Stimulated activated CD8-positive, alpha-beta memory T cell treated with anti-CD3 and anti-CD28 coated beads, Interleukin-7, amount 100 ng/mL, for 1 hour (primary cell): ENCODE data around the gene SPATA24.
A peak's percentile ranks its signal among the peaks of the same experiment; 100 is the strongest.
"Not testable (repeated sequence)": the region's sequence is repeated elsewhere in the genome, so short reads cannot be mapped to it uniquely, and the experiment has no call there.

Experiments used
- DNase-seq, 2 donors: peaks; one replicate each; pipeline ENCODE4 v3.0.0-alpha.2; 2020; ENCODE audit warnings: low read depth in 2 of 2

The SPATA24 gene

DNA sequence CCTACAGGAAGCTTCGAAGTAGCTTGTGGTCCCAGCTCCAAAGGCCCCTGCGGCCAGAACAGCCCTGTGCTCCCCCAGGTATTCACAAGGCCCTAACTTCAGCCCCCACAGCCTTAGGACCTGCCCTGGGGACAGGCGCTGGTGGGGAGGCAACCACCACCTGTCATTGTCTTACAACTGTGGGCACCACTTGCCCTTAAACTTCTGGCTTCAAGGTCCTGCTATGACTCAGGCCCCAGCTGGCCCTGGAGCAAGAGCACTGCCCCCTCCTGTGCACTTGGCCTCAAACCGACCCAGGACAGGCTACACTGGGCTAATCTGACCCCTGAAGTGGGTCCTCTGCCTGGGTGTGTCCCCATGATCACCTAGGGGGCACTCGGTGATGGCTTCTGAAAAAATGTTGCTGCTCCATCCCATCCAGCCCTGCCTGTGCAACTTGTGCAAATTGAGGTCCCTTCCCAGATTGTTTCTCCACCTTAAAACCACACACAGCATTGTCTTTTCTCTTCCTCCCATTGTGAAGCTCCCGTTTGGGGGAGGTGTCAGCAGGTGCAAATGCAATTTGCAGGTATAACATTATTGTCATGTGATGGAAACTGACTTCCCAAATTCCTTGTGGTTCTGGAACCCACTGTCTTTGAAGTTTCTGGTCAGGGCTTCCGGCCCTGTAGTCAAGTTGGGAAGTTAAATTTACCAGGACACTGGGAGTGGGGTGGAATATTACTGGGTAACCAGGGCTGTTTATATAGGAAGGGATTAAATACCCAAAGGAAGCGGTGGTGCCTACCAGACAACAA lies 7.8 kb downstream of the SPATA24 start:
- DNase-seq = no peak

DNA sequence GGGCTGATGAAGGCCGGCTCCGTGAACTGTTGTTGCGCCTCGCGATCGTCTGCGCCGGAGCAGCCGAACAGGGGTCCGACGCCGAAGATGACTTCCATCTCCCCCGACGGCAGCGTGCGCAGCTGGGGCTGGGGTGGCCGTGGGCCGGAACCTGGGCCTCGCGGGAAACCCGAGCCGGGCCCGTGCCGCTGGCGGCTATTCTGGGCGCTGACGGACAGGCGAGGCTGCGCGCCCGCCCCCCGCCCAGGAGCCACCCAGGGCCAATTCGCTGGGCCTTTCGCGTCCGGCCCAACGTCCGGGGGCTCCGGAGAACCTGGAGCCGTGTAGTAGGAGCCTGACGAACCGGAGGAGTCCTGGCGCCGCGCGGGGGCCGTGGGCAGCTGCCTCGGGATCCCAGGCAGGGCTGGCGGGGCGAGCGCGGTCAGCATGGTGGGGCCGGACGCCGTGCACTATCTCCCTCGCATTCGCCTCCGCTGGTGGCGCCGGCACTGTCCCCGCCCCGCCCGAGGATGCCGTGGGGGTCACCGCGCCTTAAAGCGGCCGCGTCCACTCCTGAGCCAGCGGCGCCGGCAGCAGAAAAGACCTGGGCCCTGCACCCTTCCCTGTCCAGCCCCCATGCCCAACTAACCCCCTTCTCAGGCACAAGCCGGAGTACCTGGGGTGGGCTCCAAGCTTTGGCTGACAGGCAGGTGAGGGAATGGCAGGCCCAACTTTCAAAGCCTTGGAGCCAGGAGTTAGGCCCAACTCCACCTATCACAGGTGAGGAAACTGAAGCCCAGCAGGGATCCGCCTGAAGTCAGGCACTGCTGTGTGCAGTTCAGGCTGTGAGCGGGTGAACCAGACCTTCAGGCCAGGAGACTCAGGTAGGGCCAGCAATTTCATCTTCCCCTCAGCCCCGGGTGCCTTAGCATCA lies 9.0 kb downstream of the SPATA24 start, which contains the start of gene PROB1:
Gene PROB1 (minus strand): TSS at position 451 of the 913 bp plus-strand sequence. CDS start 23 bp downstream, at position 428.
- no peak for DNase-seq

DNA sequence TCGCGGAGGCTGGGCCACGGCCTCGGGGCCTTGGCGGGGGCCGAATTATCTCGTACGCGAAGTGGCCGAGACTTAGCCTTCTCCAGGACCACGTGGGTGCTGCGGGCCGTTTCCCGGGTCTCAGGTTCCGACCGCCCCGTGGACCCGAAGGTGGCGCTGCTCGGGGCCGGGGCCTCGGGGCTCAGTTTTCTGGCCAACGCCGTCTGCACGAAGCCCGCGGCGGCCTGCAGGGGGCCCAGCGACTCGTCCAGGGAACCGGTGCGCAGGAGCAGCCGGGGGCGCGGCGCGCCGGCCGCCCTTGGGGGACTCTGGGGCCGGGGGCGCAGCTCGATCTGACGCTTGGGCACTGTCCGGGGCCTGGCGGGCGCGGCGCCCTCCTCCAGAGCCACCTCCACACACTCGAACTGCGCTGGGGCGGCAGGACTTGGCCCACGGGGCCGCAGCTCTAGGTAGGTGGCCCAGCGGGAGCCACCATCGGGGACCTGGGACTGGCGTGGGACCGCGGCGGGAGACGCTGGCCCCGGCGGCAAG lies 9.7 kb downstream of the SPATA24 start:
- DNase-seq = peak in 1 of 2 donors; percentile 27

DNA sequence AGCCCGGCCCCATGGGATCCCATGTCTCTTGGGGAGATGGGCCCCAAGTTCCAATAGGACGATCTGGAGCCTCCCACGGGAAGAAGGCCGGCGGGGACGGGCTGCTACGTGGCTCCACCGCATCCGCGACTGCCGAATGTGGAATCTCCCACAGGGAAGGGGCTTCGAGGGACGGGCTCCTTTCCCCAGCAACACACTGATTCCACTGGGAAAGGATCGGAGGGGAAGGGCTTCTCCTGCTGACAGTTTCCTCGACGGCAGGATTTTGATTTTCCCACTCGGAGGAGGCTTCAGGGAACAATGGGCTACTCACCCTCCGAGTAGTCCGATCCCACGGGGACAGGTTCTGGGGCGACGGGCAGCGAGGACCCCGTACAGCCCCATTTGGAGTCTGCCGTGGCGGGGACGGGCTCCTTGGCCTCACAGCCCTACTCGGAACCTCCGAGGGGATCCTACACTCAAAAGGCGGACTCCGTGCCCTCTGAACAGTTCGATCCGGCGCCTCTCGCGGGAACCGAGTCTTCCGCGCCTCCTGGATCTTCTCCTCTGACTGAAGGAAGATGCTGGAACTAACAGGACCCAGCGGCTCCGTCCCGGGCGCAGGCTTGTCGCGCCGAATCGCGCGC lies 10.3 kb downstream of the SPATA24 start:
- DNase-seq = no peak

DNA sequence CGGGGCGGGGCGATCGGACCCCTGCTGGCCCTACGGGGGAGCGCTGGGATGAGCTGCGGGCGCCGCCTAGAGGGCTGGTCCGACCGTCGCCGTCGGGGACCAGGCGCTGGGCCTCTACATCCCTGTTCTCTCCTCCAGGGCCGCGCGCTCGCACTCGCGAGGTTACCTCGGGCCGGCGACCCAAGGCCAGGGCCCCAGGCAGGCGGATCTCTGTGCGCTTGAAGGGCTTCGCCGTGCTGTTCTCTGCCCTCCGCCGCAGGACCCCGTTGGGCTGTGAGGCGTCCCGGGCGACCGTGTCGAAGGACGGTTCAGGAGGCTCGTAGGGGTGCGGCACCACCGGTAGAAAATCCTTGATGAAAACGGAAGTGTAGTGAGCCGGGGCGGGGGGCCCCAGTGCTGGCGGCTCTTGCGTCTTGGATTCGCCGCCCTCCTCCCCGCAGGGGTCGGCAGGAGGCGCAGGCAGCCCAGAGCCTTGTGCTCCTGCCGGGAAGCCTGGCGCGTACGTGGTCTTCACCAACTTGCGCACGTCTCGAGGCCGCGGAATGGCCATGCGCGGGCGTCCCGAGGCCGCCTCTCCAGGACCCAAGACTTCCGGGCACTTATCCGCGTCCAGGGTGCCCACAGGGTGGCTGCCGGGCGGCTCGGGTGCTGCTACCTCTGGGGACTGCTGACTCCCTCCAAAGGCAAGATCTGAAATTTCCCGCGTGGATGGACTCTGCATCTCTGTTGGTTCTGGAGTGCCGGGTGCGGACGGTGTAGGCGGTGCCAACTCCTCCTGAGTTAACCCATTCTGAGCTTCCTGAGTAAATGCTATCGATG lies 11.0 kb downstream of the SPATA24 start:
- DNase-seq = peak; percentile 47 to 59

DNA sequence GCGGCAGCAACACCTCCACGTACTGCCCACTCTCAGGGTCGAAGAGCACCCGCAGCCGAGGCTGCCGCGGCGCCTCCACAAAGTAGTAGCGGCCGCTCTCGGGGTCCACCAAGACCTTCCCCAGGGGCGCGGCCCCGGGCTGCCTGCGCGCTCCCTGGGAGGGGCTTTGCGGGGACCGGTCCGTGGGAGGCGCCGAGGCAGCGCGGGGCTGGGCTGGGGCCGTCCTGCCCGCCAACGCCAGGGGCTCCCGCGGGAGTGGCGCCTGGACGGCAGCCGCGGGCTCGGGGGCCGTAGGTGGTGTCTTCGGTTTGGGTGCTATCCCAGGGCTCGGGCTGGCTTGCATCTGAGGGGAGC lies 11.6 kb downstream of the SPATA24 start:
- DNase-seq = no peak

DNA sequence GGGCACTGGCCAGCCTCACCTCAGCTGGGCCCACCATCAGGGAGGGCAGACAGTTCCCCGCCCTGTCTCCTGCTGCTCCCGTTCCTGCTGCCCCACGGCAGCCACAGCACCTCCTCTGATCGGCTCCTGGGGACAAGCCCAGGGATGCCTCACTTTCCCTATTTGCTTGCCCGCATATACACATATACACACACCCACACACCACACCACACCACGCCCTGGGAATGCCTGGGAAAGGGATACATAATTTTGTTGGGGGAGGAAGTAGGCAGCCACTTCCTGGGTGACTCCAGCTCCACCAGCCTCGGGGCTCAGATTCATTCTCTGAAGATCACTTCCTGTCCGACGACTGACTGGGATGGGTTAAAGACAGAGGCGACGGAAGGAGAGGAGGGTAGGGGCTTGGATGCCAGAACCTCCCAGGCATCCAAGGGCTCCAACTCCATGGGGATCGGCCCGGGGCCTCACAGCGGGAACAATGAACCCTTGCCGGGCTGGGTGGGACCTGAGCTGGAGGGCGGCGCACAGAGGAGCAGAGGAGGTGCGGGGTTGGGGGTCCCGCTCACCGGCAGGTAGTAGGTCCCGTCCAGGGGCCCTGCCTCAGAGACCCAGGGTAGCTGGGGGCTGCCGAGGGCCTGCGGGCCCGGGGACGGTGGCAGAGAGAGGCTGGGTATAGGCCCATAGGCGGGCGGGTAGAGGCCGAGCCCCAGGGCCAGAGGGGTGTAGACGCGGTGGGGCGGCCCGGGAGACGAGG lies 12.1 kb downstream of the SPATA24 start:
- no peak for DNase-seq

DNA sequence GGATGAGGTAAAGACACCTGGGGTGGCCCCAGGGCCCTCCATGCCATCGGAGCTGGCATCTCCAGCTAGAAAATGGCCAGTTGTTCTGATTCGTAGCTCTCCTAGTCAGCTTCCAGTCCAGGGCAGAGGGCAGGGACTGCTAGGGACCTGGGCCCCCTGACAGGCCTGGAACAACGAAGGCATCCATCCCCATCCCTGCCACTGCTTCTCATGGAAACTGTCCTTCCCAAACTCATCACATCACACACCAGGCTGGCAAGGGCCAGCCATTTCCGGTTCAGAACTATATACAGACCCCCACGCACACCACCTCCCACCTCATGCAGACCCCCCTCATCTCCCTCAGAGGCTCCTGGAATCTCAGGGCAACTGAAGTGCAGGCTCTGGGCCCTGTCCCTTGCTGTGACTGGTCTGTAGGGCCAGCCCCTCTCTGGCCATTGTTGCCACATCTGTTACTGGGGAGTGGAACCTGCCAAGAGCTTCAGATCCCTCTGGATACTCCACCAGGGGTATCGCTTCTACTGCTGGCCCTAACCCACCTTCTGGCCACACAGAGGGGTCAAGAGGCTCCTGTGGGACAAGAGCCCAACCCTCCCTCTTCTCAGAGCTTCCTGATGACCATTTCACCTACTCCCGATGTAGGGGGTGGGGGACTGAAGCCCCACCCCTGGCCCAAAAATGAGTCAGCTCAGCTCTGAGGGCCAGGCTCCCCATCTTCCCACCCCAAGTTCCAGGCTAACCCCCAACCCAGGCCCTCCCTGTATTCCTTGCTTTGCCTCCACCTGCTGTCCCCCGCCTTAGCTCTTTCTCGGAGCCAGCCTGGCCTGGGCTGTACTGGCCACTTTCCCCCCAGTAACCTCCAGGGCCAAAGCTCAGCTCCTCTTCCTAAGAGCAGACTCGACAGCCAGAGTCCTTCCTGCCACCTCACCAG lies 13.0 kb downstream of the SPATA24 start:
- no peak for DNase-seq

DNA sequence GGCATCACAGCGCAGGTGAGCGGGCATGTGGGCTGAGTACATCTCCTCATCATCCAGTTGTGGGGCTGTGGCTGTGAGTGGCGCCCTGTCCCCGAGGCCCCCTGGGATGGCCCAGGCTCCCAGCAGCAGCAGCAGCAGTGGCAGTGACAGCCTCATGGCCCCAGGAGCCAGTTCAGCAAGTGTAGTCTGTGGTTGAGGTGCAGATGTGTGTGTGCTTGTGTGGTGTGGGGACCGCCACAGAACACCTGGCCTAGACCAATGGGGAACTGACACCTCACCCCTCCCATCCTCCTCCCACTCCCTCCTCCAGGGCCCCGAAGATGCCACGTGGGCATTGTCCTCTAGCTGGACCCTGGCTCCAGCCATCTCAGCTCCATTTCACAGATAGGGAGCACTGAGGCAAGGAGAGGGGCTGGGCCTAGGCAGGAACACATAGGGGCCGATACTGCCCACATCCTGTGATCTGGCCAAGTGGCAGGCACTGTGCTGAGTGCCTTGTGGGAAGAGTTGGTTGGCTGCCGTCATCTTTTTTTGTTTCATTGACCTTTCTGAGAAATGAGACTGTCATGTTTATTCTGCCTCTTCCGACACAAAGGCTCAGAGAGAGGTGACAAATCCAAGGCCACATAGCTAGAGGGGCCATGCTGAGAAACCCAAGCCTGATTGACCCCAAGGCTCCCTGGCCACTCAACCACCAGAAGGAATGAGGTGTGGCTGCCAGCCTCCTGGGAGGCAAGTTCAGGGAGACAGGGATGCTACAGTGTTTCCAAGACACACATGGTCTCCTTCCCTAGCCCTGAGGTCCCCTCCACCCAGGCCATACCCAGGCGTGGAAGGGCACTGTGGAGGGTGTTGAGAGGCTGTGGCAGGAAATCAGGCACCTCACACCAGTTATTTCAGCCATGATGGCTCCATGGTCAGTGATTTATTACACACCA lies 13.9 kb downstream of the SPATA24 start, which contains the start of gene MZB1:
Gene MZB1 (minus strand): TSS at position 213 of the 938 bp plus-strand sequence. CDS start 57 bp downstream, at position 156.
- peak in 1 of 2 donors; percentile 24 for DNase-seq

DNA sequence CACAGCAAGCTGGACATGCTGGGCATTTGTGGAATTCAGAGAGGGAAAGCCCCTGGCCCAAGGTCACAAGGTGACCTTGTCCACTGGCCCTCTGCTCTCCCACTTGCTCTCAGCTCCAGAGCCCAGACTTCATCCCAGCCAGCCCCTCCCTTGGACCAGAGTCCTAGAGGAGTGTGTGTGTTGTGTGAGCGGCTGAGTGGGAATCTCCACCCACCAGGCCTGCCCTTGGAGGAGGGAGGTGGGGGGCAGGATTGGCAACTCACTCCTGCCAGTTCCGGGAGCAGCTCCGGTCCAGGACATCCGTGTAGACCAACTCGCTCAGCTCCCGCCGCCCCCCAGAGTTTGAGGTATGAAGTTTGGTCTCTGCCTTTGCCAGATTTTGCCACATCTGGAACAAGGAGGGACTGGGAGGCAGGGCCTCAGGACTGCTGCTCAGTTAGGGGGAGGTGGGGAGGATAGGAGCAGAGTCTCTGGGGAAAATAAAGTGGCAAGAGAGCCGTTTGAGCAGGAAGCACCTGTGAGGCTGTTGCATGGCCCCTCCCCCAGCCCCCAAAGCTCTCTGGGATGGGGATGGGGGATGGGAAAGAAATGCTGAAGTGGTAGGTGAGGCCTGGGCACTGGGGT lies 15.6 kb downstream of the SPATA24 start:
- DNase-seq = no peak

DNA sequence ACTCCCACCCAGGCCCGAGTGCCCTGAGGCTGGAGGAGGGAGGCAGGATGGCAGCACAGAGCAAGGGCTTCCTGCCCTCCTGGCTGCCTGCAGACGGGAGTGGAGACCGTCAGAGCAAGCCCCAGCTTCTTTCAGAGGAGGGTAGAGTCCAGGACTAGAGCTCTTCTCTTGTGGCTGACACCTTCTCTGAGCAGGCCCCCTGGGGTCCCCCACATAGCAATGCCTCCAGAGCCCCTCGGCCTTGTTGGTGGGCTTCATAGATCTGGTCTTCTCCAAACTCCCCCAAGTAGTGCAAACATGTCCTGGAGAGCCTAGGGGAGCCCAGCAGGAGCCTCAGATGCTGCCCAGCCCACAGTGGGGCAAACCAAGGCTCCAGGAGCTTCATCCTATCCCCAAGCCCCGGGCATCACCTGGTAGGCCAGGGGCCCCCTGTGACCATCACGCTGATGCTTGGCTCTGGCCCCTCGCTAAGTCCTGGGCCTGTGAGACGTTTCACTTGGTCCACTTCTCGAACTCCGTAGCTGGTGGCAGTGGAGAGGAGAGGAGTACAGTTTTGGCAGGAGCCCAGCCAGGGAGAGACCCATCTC lies 16.2 kb downstream of the SPATA24 start:
- no peak for DNase-seq

DNA sequence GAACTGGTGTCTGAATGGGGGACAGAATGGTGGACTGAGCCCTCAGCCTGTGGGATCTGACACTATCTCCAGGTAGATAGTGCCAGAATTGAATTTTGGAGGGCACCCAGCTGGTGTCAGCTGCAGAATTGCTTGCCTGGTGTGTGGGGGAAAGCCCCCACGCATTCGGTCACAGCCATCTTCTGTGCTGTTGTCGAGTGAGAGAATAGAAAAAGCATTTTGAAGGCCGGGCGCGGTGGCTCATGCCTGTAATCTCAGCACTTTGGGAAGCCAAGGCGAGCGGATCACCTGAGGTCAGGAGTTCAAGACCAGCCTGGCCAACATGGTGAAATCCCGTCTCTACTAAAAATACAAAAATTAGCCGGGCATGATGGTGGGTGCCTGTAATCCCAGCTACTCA lies 16.9 kb downstream of the SPATA24 start:
- DNase-seq = not testable (repeated sequence)

DNA sequence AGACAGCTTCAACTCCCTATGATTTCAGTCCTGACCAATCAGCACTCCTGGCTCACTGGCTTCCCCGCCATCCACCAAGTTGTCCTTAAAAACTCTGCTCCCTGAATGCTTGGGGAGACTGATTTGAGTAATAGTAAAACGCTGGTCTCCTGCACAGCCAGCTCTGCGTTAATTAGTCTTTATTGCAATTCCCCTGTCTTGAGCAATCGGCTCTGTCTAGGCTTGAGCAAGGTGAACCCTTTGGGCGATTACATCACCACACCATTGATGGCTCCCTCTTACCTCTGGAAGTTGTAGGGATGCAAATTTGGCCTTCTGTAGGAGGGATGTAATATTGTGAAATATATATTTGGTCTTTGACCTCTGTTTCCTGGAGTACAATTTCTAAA lies 17.8 kb downstream of the SPATA24 start:
- no peak for DNase-seq

DNA sequence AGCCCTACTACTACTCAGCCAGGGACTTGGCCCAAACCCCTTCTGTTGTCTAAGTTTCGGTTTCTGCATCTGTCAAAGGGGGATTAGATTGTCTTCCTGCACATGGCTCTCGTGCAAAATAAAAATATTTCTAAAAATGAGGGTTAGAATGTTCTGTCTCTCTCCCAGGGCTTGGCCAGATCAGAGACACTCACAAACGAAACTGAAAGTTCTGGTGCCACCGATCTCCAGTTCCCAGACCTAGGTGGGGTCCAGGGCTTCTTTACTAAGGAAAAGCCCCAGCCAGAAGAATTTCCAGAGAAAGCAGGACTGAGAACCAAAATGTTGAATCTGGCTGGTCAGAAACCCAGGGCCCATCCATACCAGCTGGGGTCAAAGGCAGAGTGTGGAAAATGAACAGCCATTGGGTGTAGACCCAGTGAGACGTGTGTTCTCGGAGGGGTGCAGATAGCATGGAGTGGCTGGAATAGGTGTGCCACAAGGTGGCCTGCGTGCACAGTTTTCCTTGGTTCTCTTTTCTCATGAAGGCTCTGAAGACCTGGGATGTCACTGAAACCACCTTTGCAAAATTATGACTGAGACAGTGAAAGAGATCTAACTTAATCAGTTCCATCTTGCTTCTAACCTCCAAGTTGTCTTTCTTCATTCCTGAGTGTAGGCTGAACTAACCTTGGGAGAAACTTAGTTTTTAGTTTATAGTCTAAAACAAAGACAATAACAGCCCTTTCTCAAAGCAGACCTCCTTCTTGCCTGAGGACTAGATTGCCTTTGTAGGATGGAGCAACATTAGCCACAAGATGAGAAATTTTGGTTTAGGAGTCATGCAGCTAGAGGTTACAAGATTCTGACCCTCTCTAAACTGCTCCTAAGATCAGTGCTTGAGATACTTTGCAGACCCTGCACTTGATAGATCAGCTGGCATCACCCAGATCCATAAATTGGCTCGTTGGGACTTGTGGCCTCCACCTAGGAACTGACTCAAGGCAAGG lies 18.5 kb downstream of the SPATA24 start:
- no peak for DNase-seq

DNA sequence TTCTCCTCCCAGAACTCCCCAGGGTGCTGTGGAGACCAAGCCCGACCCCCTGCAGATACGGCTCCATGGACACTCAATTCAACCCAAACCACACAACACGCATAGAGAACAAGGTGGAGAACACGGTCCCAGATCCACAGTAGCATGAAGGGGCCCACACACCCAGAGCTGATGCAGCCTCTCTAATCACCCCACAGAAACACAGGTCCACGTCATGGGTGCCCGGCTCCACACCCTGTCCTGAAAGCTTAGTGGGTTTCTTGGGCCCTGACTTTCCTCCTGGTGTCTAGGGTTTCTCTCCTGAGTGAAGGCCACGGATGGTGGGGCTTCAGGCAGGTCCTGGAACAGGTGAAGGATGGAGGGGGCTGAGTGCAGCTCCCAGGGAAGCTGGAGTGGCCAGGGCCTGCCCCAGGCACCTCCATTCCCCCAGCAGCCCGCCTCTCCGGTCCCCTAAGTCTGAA lies 19.3 kb downstream of the SPATA24 start:
- no peak for DNase-seq
